Measurements from ENCODE around the gene BEST4. TPM values are rescaled to one million over a fixed set of nuclear protein-coding genes. Genes with fewer than 3 reads are reported as not detected.
A peak's percentile ranks its signal among the peaks of the same experiment; 100 is the strongest.

Gene BEST4
- total and polyA plus RNA-seq, 2 of the 8 experiments (the other 6 are each of a cell fraction or from before 2014, with no cell fraction given) = 0.76 to 1.4 TPM

DNA sequence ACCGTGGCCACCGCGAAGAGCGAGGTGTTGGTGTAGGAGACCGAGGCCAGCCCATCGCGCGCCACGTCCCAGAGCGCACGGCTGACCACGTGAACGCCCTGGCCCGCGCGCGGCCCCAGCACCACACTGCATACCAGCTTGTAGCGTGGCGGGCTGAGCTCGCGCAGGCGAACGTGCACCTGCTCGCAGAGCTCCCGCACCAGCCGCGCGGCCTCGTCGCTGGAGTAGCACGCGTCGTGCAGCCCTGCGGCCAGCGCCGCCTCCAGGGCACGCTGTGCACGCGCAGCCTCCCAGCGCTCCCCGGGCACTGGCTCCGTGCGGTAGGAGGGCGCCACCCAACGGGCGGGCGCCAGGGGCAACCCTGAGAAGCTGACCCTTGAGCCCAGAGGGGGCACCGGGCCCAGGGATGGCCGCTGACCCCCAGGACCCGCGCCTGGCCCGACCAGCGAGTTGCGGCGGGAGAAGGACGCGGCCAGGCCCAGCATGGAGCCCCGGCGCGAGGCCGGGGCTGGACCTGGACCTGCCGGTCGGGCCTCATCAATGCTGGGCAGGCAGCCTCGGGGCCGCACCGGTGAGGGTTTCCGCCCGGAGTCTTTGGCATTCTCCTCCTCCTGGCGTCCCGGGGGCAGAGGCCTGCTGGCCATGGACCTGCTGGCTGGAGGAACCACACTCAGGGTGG lies 18.2 kb upstream of the BEST4 start:
- peaks cover 10 to 37% (median 28%) of the 10 kb centered on the region in 4 experiments for H3K4me1 ChIP-seq (replicated peaks in 1 of 4; ENCODE audit: control insufficient read depth in 3 of 4, insufficient read depth in 4 of 4, low read length in 3 of 4)

More for the DNA sequence above, 18.2 kb upstream of the BEST4 start:
- Histone ChIP-seq H2BK12ac (ENCODE audit: low read depth, low read length) (peak overlapping the region; percentile 100), H4K20me1 (replicated peaks in 1 of 2; ENCODE audit: control insufficient read depth in 1 of 2, insufficient read depth in 2 of 2, low read length in 2 of 2) (peaks cover 0 to 6% of the 10 kb centered on the region in 2 experiments), H3K18ac (ENCODE audit: extremely low read depth, low read length) (peak overlapping the region; percentile 84; the same call in 1 of the 2 replicates), H2BK5ac (ENCODE audit: low read depth, low read length) (peak overlapping the region; percentile 98), H2BK15ac (ENCODE audit: low read length) (peak overlapping the region; percentile 100; the same call in 1 of the 2 replicates), H2AK5ac (ENCODE audit: low read depth, low read length) (peak overlapping the region; percentile 97; the same call in 1 of the 2 replicates), H3K27ac (ENCODE audit: low read depth, low read length) (peak overlapping the region; percentile 96), H2BK20ac (ENCODE audit: low read length) (no peak overlapping the region), H3K23ac (ENCODE audit: insufficient read length) (no peak overlapping the region), H3K9me3 (ENCODE audit: insufficient read depth in 2 of 2, low read depth in 1 of 2, low read length in 1 of 2) (no peaks in the 10 kb centered on the region), H4K91ac (replicated peaks; ENCODE audit: insufficient read length, low read length) (no peak overlapping the region), H3K9ac (replicated peaks in 1 of 4; ENCODE audit: extremely low read depth in 1 of 4, low read depth in 3 of 4, low read length in 3 of 4) (peak overlapping the region in 2 of 4 experiments; percentile 74 to 80; a peak in 3 of 7 replicates), H4K8ac (ENCODE audit: extremely low read depth, insufficient read depth, low read length) (no peak overlapping the region; the same call in 1 of the 2 replicates), H3K27me3 (replicated peaks in 1 of 4; ENCODE audit: control insufficient read depth in 3 of 4, extremely low read depth in 1 of 4, insufficient read depth in 3 of 4, low read length in 3 of 4) (no peaks in the 10 kb centered on the region; a peak in 1 of 7 replicates), H3K4me3 (ENCODE audit: extremely low read depth in 1 of 4, insufficient read depth in 2 of 4, low read depth in 3 of 4, low read length in 4 of 4) (no peak overlapping the region), H3K23me2 (ENCODE audit: low read depth, low read length) (no peaks in the 10 kb centered on the region; the same call in 1 of the 2 replicates), H3K36me3 (ENCODE audit: control insufficient read depth in 2 of 4, insufficient read depth in 4 of 4, low read length in 3 of 4) (peaks cover 0 to 16% (median 10%) of the 10 kb centered on the region in 4 experiments; a peak in 5 of 8 replicates), H3K4ac (replicated peaks; ENCODE audit: insufficient read length, low read depth, low read length) (no peak overlapping the region), H2AFZ (ENCODE audit: low read length) (no peak overlapping the region), H3K79me1 (ENCODE audit: low read depth, low read length) (no peaks in the 10 kb centered on the region), H2BK120ac (replicated peaks; ENCODE audit: low read depth, low read length) (no peak overlapping the region), H3K56ac (replicated peaks; ENCODE audit: insufficient read length, low read depth, low read length) (no peak overlapping the region), H3K4me2 (ENCODE audit: insufficient read depth in 1 of 2, low read depth in 2 of 2, low read length in 2 of 2) (no peak overlapping the region), H3K14ac (ENCODE audit: insufficient read length) (no peak overlapping the region), H4K5ac (ENCODE audit: insufficient read length, low read depth, low read length) (no peak overlapping the region), H3K79me2 (ENCODE audit: control insufficient read depth in 1 of 2, insufficient read depth in 2 of 2, low read length in 2 of 2) (no peaks in the 10 kb centered on the region)
- peak in 1 of 3 experiments; percentile 30; a peak in 1 of 4 replicates for TF ChIP-seq CTCF (IDR thresholded peaks at IDR 0.05; ENCODE audit: control extremely low read depth in 1 of 3, insufficient read depth in 1 of 3, low read depth in 1 of 3, low read length in 3 of 3)
- peak; percentile 30 for TF ChIP-seq POLR2AphosphoS5 (IDR thresholded peaks at IDR 0.05; ENCODE audit: low read depth, low read length)
- TF ChIP-seq SIRT6 (IDR thresholded peaks at IDR 0.05; ENCODE audit: low read length) = no peak
- WGBS, 2 experiments (ENCODE audit: extremely low coverage in 1 of 2, insufficient coverage in 1 of 2, insufficient read length in 1 of 2, insufficient replicate concordance in 2 of 2, low coverage in 1 of 2, low lambda C conversion rate in 2 of 2, missing lambda C conversion rate in 1 of 2) = 95% methylated on average over 66 of the region's 70 CpGs; no CpG with 5 or more reads in 1 of the 2 experiments
- ChIA-PET CTCF (ENCODE audit: partially characterized antibody) (interaction anchor here (0.5 to 5.4 kb wide), 13 partner anchors 9 to 180 kb away, joined by 3 to 37 read pairs (median 4); partner anchors contain the start of genes BEST4 and EIF2B3), POLR2A (ENCODE audit: partially characterized antibody) (interaction anchor here (0.6 to 19.2 kb wide), 16 partner anchors 7 to 814 kb away, joined by 3 to 547 read pairs (median 12); partner anchors contain the start of genes BEST4, RNU5D-1 and RPS8)
- FAIRE-seq (no peak), DNase-seq (ENCODE audit: low read depth in 1 of 2, low spot score in 2 of 2) (no peak)
